ENCODE data around the gene AOC2.

DNA sequence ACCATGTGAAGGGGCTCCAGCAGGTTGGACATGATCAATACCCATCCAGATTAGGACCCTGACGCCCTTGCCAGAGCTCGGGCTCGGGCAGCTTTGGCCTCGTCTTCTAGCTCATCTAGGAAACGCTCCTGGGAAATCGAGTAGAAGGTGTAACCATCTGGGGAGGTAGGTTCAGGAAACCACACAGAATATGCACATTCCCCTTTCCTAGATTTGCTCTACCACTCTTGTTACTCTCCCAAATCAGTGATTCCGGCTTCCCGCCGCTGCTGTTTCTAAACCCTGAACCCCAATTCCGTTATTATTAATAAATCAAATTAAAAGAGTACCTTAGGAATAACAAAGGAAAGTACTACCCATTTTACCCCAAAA is 46.4 kb upstream of the AOC2 start:
- TF ChIP-seq POLR2AphosphoS5 (IDR thresholded peaks at IDR 0.05; ENCODE audit: insufficient read depth in 1 of 2, low read depth in 1 of 2): no peak
- no peak for TF ChIP-seq POLR2A (IDR thresholded peaks at IDR 0.05)

Data from vagina (tissue), 2 donors.